HG02973 (cell line): Measurements from ENCODE around the gene HOPX.
"Not testable (repeated sequence)": the region's sequence is repeated elsewhere in the genome, so short reads cannot be mapped to it uniquely, and the experiment has no call there.

Experiments
- ATAC-seq: cut with Tn5 transposase; IDR thresholded peaks from one replicate; pipeline ENCODE4 v1.9.1; 2021; ENCODE audit warnings: moderate library complexity; ENCODE audit not compliant: unreplicated experiment

The HOPX gene

DNA sequence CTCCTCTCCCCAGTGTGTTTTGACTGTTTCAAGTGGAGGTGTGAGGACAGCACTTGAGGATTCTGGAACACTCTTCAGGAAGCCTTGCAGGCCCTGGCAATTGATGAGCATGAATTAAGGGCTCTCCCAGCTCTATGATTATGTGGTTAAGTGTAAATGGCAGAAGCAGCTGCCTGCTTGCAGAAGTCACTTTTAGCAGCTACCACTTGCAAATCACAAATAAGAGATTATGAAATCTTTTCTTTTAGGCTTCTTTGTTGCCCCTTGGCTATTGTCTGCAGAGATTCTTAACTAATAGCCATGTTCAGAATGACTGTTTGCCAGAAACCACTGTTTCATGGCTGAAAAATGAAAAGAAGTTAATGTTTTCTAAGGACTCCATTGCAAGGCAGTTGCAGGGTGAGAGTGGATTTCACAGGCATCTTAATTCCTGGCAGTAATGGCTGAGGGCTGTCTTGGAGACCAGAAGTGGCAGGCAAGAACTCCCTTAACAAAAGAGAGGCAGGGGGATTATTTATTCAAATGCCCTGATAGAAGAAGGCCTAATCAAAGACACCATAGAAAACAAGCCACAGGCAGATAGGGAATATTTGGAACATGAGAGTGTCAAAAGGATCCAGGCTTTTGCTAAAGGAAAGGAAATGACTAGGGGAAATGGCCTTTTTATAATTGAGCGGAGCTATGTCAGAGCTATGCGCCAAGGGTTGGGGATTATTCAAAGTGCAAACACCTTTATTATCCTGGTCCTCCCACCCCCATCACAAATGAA lies 8.3 kb upstream of the HOPX start:
- no peak for ATAC-seq

DNA sequence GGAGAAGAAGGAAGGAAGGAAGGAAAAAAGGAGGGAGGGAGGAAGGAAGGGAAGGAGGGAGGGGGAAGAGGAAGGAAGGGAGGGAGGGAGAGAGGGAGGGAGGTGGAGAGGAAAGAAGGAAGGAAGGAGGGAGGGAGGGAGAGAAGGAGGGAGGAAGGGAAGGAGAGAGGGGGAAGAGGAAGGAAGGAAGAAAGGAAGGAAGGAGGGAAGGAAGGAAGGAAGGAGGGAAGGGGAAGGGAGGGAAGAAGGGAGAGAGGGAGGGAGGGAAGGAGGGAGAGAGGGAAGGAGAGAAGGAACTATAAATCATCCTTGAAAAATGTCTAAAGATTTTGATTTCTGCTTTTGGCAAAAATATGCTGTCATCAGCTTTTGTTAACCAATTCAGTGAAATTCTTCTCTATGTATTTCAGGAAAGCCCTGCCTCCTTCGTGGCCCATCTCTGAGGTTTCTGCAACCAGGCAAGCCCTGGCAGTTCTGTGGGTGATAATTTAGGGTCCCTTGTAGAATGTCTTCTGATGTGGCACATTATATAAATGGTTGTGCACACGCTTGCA lies 7.1 kb upstream of the HOPX start:
- no peak for ATAC-seq

- no peak for ATAC-seq
Observed at GRCh38 chr4:56686537-56687231, 5.6 kb upstream of the HOPX start.

- ATAC-seq, result no peak
Observed at GRCh38 chr4:56684320-56685050, 3.4 kb upstream of the HOPX start.

DNA sequence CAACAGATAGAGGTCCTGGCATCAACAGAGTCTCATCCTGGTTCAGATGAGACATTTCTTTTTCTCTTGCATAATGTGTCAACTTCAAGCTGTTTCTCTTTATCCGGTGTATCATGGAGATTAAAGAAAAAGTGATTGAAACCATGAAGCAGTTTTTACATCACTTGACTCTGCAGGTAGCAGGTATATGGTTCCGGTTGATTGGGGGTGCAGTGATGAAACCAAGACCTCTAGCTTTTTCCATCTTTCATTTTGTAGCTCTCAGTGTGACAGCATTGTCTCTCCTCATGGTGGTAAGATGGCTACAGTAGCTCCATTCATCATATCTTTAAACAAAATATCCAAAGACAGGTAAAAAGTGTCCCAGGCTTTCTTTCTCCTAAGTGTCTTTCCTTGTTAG lies 2.4 kb upstream of the HOPX start:
- no peak for ATAC-seq

DNA sequence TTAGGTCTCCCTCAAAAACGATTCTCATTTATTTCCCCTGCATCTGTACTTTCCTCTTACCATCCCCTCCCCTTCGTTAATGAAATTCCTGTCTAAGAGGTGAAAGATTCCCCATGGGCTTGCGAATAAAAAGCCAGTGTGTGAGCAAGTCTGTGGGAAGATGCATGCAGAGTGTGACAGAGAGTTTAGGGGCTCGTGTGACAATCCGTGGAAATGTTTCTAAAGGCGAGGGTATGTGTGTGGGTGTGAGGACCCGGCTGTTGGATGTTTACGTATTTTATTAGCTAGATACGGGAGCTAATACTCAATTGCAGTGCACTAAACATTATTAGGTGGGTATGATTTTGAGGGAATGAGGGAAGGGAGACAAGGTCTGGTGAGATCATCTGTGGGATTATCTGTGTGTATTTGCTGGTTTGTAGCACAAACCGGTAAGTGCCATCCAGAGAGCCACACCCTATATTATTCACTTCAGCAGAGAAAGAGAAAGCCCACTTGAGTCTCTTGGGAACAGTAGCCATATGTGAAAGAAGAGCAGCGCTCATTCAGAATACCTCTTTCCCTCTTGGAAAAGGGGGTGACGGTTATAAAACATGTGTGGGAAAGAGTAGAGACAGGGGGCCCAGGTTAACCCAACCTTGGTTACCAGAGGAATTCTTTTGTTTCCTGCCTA lies 893 bp upstream of the HOPX start:
- no peak for ATAC-seq

- ATAC-seq, result no peak
Observed at GRCh38 chr4:56680266-56680665, 830 bp downstream of the HOPX start.

GRCh38 chr4:56677711-56678110 lies 3.4 kb downstream of the HOPX start:
- ATAC-seq, result no peak

GRCh38 chr4:56674984-56675383 lies 6.1 kb downstream of the HOPX start:
- ATAC-seq, result no peak

- ATAC-seq, result no peak
Observed at GRCh38 chr4:56671860-56672259, 9.2 kb downstream of the HOPX start.

DNA sequence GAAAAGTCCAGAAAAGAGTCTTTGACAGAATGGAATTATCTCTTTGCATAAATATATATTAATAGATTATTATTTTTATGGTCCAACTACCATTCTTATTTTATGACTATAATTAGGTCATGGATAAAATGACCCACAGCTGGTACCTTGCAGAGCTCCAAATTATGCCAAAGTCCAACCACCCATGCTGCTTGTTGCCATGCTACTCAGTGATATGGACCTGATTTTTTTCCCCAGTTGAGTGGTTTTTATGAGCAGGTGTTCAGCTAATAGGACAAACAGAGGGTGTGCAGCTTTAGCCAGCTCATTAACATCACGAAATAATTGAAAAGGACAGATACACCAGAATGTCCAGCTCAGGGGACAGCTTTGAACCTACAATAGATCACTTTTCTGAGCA lies 9.7 kb downstream of the HOPX start:
- ATAC-seq, result no peak

DNA sequence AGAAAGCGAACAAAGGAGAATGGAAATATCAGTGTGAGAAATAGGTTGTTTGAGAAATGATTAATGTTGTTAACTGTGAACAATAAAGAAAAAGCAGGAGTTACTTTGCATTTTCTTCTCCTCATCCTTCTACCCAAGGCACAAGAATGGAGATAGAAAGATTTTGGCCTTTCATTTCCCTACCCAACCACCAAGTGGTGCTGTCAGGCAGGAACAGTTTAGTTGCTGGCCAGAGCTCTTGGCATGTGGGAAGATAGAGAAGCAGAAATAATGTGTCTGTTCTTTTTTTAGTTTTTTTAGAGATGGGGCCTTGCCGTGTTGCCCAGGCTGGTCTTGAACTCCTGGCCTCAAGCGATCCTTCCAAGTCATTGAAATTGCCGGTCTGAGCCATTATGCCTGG lies 12.8 kb downstream of the HOPX start:
- no peak for ATAC-seq

DNA sequence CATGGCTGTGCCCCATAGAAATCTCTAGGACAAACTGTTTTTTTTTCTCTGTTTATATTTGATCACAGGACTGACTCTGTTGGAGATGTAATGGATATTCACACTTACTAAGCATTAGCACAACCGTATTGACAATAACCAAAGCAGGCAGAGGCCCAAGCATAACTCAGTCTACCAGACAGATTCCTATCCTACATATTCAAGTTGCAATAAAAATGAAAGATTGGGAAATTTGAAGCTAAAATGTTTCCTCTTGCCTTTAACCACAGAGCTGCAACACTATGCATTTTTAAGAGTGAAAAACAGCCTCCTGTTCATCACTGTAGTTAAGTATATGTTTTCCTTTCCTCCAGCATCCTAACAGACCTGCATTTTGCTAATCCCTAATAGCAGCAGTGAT lies 13.7 kb downstream of the HOPX start:
- ATAC-seq, result not testable (repeated sequence)

DNA sequence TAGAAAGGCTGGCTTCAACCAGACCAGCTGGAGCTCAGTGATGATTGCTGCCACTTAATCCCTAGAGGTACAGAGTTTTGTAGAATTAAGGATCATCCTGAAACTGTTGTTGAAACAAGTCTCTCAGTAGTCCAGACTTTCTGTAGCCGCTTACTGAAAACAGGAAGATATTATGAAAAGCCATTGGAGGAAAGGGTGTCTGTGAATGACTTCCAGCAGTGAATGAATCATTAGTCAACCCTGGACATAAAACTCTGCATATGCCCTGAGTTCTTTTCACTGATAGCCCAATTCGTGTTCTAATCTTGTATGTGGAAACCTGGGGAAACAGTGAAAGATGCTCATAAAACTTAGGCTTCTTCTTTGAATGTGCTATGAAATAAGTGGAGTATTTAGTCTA lies 14.8 kb downstream of the HOPX start:
- no peak for ATAC-seq

- ATAC-seq, result no peak
Observed at GRCh38 chr4:56665781-56666180, 15.3 kb downstream of the HOPX start.

- ATAC-seq, result no peak
Observed at GRCh38 chr4:56662782-56663468, 18.2 kb downstream of the HOPX start.

GRCh38 chr4:56659946-56660345 lies 21.1 kb downstream of the HOPX start:
- no peak for ATAC-seq

GRCh38 chr4:56658528-56658927 lies 22.6 kb downstream of the HOPX start:
- ATAC-seq, result no peak

- ATAC-seq, result no peak
Observed at GRCh38 chr4:56657818-56658217, 23.3 kb downstream of the HOPX start.

GRCh38 chr4:56657128-56657527 lies 24.0 kb downstream of the HOPX start:
- ATAC-seq, result no peak

- ATAC-seq, result no peak
Observed at GRCh38 chr4:56656346-56656643, 24.8 kb downstream of the HOPX start.
